Endodermal cell (in vitro differentiated cells): ENCODE results near the gene MLF1. TPM values are rescaled to one million over a fixed set of nuclear protein-coding genes. Genes with fewer than 3 reads are reported as not detected.

Experiments used
- DNase-seq: peaks from one replicate; pipeline ENCODE4 v3.0.0-alpha.2; 2017
- H3K27ac ChIP-seq: 2 replicates; pipeline ENCODE4 v1.5.1; 2013; ENCODE audit warnings: mild to moderate bottlenecking, low read depth, low read length, moderate library complexity
- H3K27me3 ChIP-seq: 2 replicates; pipeline ENCODE4 v1.6.1; 2013; ENCODE audit warnings: mild to moderate bottlenecking, low read length, moderate library complexity; ENCODE audit not compliant: insufficient read depth, control insufficient read depth, poor library complexity, severe bottlenecking
- H3K36me3 ChIP-seq: 2 replicates; pipeline ENCODE4 v1.7.0; 2013; ENCODE audit warnings: mild to moderate bottlenecking, low read length, moderate library complexity; ENCODE audit not compliant: control insufficient read depth, insufficient read depth
- H3K4me1 ChIP-seq: one replicate; pipeline ENCODE4 v1.7.0; 2013; ENCODE audit warnings: low read length; ENCODE audit not compliant: control insufficient read depth, insufficient read depth
- H3K4me3 ChIP-seq: 2 replicates; pipeline ENCODE4 v1.5.1; 2013; ENCODE audit warnings: mild to moderate bottlenecking, low read length, moderate library complexity
- H3K9ac ChIP-seq: 2 replicates; pipeline ENCODE4 v1.6.1; 2013; ENCODE audit warnings: mild to moderate bottlenecking, low read length, moderate library complexity; ENCODE audit not compliant: poor library complexity, severe bottlenecking; ENCODE audit errors: extremely low read depth
- H3K9me3 ChIP-seq: 2 replicates; pipeline ENCODE4 v1.6.1; 2013; ENCODE audit warnings: mild to moderate bottlenecking, low read length, moderate library complexity; ENCODE audit not compliant: control insufficient read depth
- H3K27ac Mint-ChIP-seq: 2 replicates; pipeline ENCODE4 v1.8.0; 2020; ENCODE audit warnings: mixed read lengths
- H3K27me3 Mint-ChIP-seq: 2 replicates; pipeline ENCODE4 v1.8.0; 2021; ENCODE audit warnings: mild to moderate bottlenecking, mixed read lengths; ENCODE audit not compliant: insufficient read depth
- H3K36me3 Mint-ChIP-seq: 2 replicates; pipeline ENCODE4 v1.8.0; 2020; ENCODE audit warnings: low read depth, mixed read lengths
- H3K4me1 Mint-ChIP-seq: 2 replicates; pipeline ENCODE4 v1.8.0; 2020; ENCODE audit warnings: mixed read lengths
- H3K4me3 Mint-ChIP-seq: 2 replicates; pipeline ENCODE4 v1.8.0; 2020; ENCODE audit warnings: mild to moderate bottlenecking, moderate library complexity, mixed read lengths
- H3K9me3 Mint-ChIP-seq: 2 replicates; pipeline ENCODE4 v1.8.0; 2020; ENCODE audit warnings: mild to moderate bottlenecking, mixed read lengths
- WGBS, 2 experiments: methylation state at CpG; one replicate each; pipeline versions ENCODE4 v1.1.5 to v1.1.7; 2013; ENCODE audit warnings: missing lambda C conversion rate in 2 of 2, mixed read lengths in 1 of 2; ENCODE audit not compliant: insufficient coverage in 1 of 2, insufficient read length in 1 of 2; 5-methylcytosine and 5-hydroxymethylcytosine counted together
- total RNA-seq, 2 donors: library from RNA; stranded (reverse); fragmentation: NEBNext Ultra II Directional in 1 of 2; extraction: Animal tissue kit (Norgen Biotek cat#: 25700) in 1 of 2; gene quantifications; 2 replicates in 1 of 2; 3 replicates in 1 of 2; pipeline ENCODE4 v1.2.1, GENCODE V29; 2021
- TF ChIP-seq, protein P1 (sequence below): fragments of 200-600 bp; sonication (generic); conservative IDR thresholded peaks from 2 replicates; pipeline ENCODE4 v1.5.0; 2021; ENCODE audit warnings: antibody characterized with exemption, mild to moderate bottlenecking

Gene MLF1
- total RNA-seq, 2 donors from 2014 or later, result 19.3 to 43.8 TPM

DNA sequence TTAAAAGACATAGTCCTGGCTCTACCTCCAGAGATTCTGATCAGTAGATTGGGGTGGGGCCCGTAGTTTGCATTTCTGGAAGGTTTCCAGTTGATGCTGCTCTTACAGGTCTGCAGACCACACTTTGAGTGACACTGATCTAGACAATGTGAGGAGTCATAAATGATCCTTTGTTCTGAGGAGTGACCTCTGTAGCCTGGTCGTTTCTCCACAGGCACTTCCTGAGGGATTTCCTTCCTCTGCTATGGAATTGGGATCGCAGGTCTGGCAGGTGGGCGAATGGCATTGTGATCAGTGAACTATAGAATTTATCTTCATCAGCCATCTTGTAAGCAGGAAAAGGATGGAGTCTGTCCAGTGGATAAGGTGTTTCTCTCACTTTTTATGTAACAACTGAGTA lies 78.8 kb downstream of the MLF1 start:
- Histone ChIP-seq H3K9me3 (no peaks in the 10 kb centered on the region), H3K27me3 (no peaks in the 10 kb centered on the region), H3K36me3 (peaks cover 80% of the 10 kb centered on the region), H3K4me3 (no peak overlapping the region), H3K4me1 (no peaks in the 10 kb centered on the region), H3K9ac (no peak overlapping the region), H3K27ac (no peak overlapping the region)
- H3K27me3 Mint-ChIP-seq, result no peaks in the 10 kb centered on the region
- no peaks in the 10 kb centered on the region for H3K9me3 Mint-ChIP-seq
- TF ChIP-seq, protein P1, sequence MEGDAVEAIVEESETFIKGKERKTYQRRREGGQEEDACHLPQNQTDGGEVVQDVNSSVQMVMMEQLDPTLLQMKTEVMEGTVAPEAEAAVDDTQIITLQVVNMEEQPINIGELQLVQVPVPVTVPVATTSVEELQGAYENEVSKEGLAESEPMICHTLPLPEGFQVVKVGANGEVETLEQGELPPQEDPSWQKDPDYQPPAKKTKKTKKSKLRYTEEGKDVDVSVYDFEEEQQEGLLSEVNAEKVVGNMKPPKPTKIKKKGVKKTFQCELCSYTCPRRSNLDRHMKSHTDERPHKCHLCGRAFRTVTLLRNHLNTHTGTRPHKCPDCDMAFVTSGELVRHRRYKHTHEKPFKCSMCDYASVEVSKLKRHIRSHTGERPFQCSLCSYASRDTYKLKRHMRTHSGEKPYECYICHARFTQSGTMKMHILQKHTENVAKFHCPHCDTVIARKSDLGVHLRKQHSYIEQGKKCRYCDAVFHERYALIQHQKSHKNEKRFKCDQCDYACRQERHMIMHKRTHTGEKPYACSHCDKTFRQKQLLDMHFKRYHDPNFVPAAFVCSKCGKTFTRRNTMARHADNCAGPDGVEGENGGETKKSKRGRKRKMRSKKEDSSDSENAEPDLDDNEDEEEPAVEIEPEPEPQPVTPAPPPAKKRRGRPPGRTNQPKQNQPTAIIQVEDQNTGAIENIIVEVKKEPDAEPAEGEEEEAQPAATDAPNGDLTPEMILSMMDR, result no peak
- H3K4me1 Mint-ChIP-seq, result peaks cover 5% of the 10 kb centered on the region
- WGBS, 2 experiments, result 81 to 89% methylated on average over 1 to 4 of the region's 4 CpGs
- H3K27ac Mint-ChIP-seq, result no peak overlapping the region
- H3K4me3 Mint-ChIP-seq, result no peak overlapping the region
- DNase-seq, result no peak
- H3K36me3 Mint-ChIP-seq, result peaks cover 35% of the 10 kb centered on the region

DNA sequence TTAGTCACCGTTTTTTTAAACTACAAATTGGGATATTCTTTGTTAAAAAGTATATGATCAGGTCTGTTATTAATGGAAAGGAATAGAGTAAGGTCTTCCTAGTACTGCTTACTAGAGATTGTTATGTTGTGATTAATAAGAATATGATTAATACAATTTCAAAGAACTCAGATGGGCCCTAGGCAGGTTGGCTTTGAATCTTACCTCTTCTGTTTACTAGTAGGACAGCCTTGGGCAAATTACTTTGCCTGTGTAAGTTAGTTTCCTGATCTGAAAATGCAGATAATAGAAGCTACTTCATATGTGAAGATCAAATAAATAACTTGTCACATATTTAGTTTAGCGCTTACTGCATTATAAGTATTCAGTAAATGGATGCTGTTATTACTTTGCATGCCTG lies 80.2 kb downstream of the MLF1 start:
- Histone ChIP-seq H3K9ac (no peak overlapping the region), H3K27ac (no peak overlapping the region), H3K9me3 (no peaks in the 10 kb centered on the region), H3K36me3 (peaks cover 84% of the 10 kb centered on the region), H3K4me1 (no peaks in the 10 kb centered on the region), H3K27me3 (no peaks in the 10 kb centered on the region), H3K4me3 (no peak overlapping the region)
- DNase-seq, result no peak
- no peaks in the 10 kb centered on the region for H3K4me1 Mint-ChIP-seq
- 67 to 96% methylated on average over 1 to 2 of the region's 2 CpGs for WGBS, 2 experiments
- no peaks in the 10 kb centered on the region for H3K9me3 Mint-ChIP-seq
- H3K27me3 Mint-ChIP-seq, result no peaks in the 10 kb centered on the region
- TF ChIP-seq, protein P1, result no peak
- H3K4me3 Mint-ChIP-seq, result no peak overlapping the region
- H3K36me3 Mint-ChIP-seq, result peaks cover 43% of the 10 kb centered on the region
- no peak overlapping the region for H3K27ac Mint-ChIP-seq

DNA sequence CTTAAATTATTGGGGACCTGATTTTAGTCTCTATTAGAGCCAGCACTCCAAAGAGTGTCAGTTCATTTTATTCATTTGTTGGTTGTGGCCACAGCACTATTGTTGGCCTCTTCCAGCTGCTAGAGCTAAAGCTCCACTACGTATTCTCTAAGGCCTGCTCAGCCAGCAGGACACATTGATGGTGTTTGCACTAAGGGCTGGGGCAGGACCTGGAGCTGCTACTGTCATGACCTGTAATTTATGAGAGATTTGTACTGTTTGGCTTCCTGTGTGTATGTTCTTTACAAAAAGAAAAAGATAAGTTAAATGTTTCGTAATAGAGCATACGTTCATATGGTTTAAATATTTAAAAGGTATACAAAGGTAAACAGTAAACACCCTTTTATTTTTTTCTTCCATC lies 81.5 kb downstream of the MLF1 start:
- TF ChIP-seq, protein P1, result no peak
- Histone ChIP-seq H3K36me3 (peaks cover 79% of the 10 kb centered on the region), H3K4me3 (no peak overlapping the region), H3K9ac (no peak overlapping the region), H3K4me1 (no peaks in the 10 kb centered on the region), H3K27ac (no peak overlapping the region), H3K27me3 (no peaks in the 10 kb centered on the region), H3K9me3 (no peaks in the 10 kb centered on the region)
- no peak for DNase-seq
- Mint-ChIP-seq H3K36me3 (peaks cover 42% of the 10 kb centered on the region), H3K27ac (no peak overlapping the region), H3K27me3 (no peaks in the 10 kb centered on the region), H3K4me1 (no peaks in the 10 kb centered on the region), H3K9me3 (no peaks in the 10 kb centered on the region), H3K4me3 (no peak overlapping the region)
- WGBS, 2 experiments, result 94% methylated on average over 2 of the region's 3 CpGs; no CpG with 5 or more reads in 1 of the 2 experiments

Other genes with a start within 250 kb of the MLF1 start
- 10 to 100 TPM; 29.4 to 37.4 TPM for gene GFM1, start 73.3 kb downstream of the MLF1 start, total RNA-seq
- gene LXN, start 101.5 kb downstream of the MLF1 start, total RNA-seq, result 1 to 10 TPM; 8.8 to 10.0 TPM
- under 1 TPM; 0.58 to 0.95 TPM for gene RARRES1, start 161.3 kb downstream of the MLF1 start, total RNA-seq
- 10 to 100 TPM; 11.7 to 13.4 TPM for gene MFSD1, start 230.9 kb downstream of the MLF1 start, total RNA-seq